SK-N-SH (cell line): Measurements from ENCODE around the gene UBC. TPM values are rescaled to one million over a fixed set of nuclear protein-coding genes. Genes with fewer than 3 reads are reported as not detected.
A peak's percentile ranks its signal among the peaks of the same experiment; 100 is the strongest.

ENCODE experiments used
- CTCF ChIA-PET: fragments of 300-600, 350-600 bp; formaldehyde crosslinking; extraction: SDS; loops from one replicate; lab custom pipeline; 2021; lab: Yijun Ruan, JAX
- POLR2A ChIA-PET: fragments of 350-600 bp; sonication (Branson Sonifier 250); formaldehyde crosslinking; extraction: SDS; loops from one replicate; lab custom pipeline; 2020; ENCODE audit warnings: antibody characterized with exemption, inconsistent platforms; lab: Yijun Ruan, JAX
- DNase-seq: peaks from one replicate; pipeline ENCODE4 v3.0.0; 2012
- H2AFZ ChIP-seq: fragments of 200-600 bp; sonication (generic); 2 replicates; pipeline ENCODE4 v1.8.1; 2016; ENCODE audit warnings: antibody characterized with exemption, mild to moderate bottlenecking, low read depth
- H3F3A ChIP-seq: fragments of 200-600 bp; sonication (generic); replicated peaks from 2 replicates; pipeline ENCODE3; 2016; ENCODE audit warnings: antibody characterized with exemption, mild to moderate bottlenecking; ENCODE audit not compliant: insufficient read depth
- H3K27ac ChIP-seq, 2 experiments: fragments of 200-500 bp in 1 of 2; fragments of 200-600 bp in 1 of 2; sonication (Bioruptor generic) in 1 of 2; sonication (generic), shearing (Covaris generic) in 1 of 2; 2 replicates each; pipeline versions ENCODE4 v1.5.1 to v1.6.1; 2014 to 2016; ENCODE audit warnings: low read depth in 2 of 2, inconsistent platforms in 1 of 2, low read length in 1 of 2, mild to moderate bottlenecking in 1 of 2, mixed read lengths in 1 of 2
- H3K27me3 ChIP-seq: fragments of 200-600 bp; sonication (generic), shearing (Covaris generic); 2 replicates; pipeline ENCODE4 v1.6.1; 2016; ENCODE audit warnings: mixed run types; ENCODE audit not compliant: insufficient read depth
- H3K36me3 ChIP-seq, 2 experiments: fragments of 200-500 bp in 1 of 2; fragments of 200-600 bp in 1 of 2; sonication (Bioruptor generic) in 1 of 2; sonication (generic) in 1 of 2; replicated peaks in 1 of 2; 2 replicates each; pipeline versions ENCODE3 to v1.5.1; 2014 to 2016; ENCODE audit warnings: low read length in 1 of 2, mild to moderate bottlenecking in 1 of 2; ENCODE audit not compliant: insufficient read depth in 2 of 2, control insufficient read depth in 1 of 2
- H3K4me1 ChIP-seq, 2 experiments: fragments of 200-500 bp in 1 of 2; fragments of 200-600 bp in 1 of 2; sonication (Bioruptor generic) in 1 of 2; sonication (generic), shearing (Covaris generic) in 1 of 2; 2 replicates each; pipeline versions ENCODE4 v1.5.1 to v1.6.1; 2014 to 2016; ENCODE audit warnings: low read depth in 1 of 2, low read length in 1 of 2, mixed run types in 1 of 2; ENCODE audit not compliant: insufficient read depth in 2 of 2, control insufficient read depth in 1 of 2
- H3K4me2 ChIP-seq: fragments of 200-600 bp; sonication (generic), shearing (Covaris generic); 2 replicates; pipeline ENCODE4 v1.6.1; 2017; ENCODE audit warnings: mixed run types
- H3K4me3 ChIP-seq, 2 experiments: fragments of 200-500 bp in 1 of 2; fragments of 200-600 bp in 1 of 2; sonication (Bioruptor generic) in 1 of 2; sonication (generic), shearing (Covaris generic) in 1 of 2; 2 replicates each; pipeline versions ENCODE4 v1.5.1 to v1.8.1; 2014 to 2016; ENCODE audit warnings: low read depth in 2 of 2, inconsistent platforms in 1 of 2, low read length in 1 of 2, mild to moderate bottlenecking in 1 of 2, mixed read lengths in 1 of 2, moderate library complexity in 1 of 2
- H3K79me2 ChIP-seq: fragments of 200-600 bp; sonication (generic); 2 replicates; pipeline ENCODE4 v1.8.1; 2017; ENCODE audit warnings: mild to moderate bottlenecking; ENCODE audit not compliant: insufficient read depth
- H3K9ac ChIP-seq: fragments of 200-600 bp; sonication (generic); 2 replicates; pipeline ENCODE4 v1.6.1; 2017; ENCODE audit warnings: mixed run types
- H3K9me2 ChIP-seq: fragments of 200-600 bp; sonication (generic); 2 replicates; pipeline ENCODE4 v1.6.1; 2017; ENCODE audit warnings: mixed run types
- H3K9me3 ChIP-seq: fragments of 200-600 bp; sonication (generic); 2 replicates; pipeline ENCODE4 v1.6.1; 2017; ENCODE audit warnings: mixed run types, mild to moderate bottlenecking, moderate library complexity
- H4K20me1 ChIP-seq: fragments of 200-600 bp; sonication (generic); 2 replicates; pipeline ENCODE4 v1.6.1; 2017; ENCODE audit warnings: mild to moderate bottlenecking, mixed run types; ENCODE audit not compliant: insufficient read depth
- CHD2 ChIP-seq: fragments of 150-350 bp; IDR thresholded peaks from 2 replicates; pipeline ENCODE4 v1.6.1; 2018; ENCODE audit warnings: low read length; ENCODE audit not compliant: partially characterized antibody
- EZH2phosphoT487 ChIP-seq: fragments of 200-600 bp; sonication (generic); IDR thresholded peaks from 2 replicates; pipeline ENCODE4 v1.6.1; 2017; ENCODE audit warnings: low read depth, mixed run types, mild to moderate bottlenecking, antibody characterized with exemption, moderate library complexity, borderline replicate concordance
- FOSL2 ChIP-seq: IDR thresholded peaks from 2 replicates; pipeline ENCODE4 v1.4.0; 2012; ENCODE audit warnings: low read depth, mild to moderate bottlenecking, moderate library complexity, borderline replicate concordance
- FOXM1 ChIP-seq: IDR thresholded peaks from 2 replicates; pipeline ENCODE4 v1.4.0; 2012; ENCODE audit warnings: low read depth, mild to moderate bottlenecking
- GABPA ChIP-seq: IDR thresholded peaks from 2 replicates; pipeline ENCODE4 v1.4.0; 2012; ENCODE audit warnings: low read depth, mild to moderate bottlenecking
- MXI1 ChIP-seq: IDR thresholded peaks from 2 replicates; pipeline ENCODE4 v1.6.1; 2012; ENCODE audit warnings: mild to moderate bottlenecking, low read depth, low read length, improper control_type of control experiment
- PBX3 ChIP-seq: IDR thresholded peaks from 2 replicates; pipeline ENCODE4; 2012
- RCOR1 ChIP-seq: fragments of 150-350 bp; IDR thresholded peaks from 2 replicates; pipeline ENCODE4 v1.6.1; 2017; ENCODE audit warnings: antibody characterized with exemption, low read length
- REST ChIP-seq: IDR thresholded peaks from 2 replicates; pipeline ENCODE4 v1.6.1; 2012; ENCODE audit warnings: mild to moderate bottlenecking, low read depth, low read length, moderate library complexity
- RFX5 ChIP-seq: IDR thresholded peaks from 2 replicates; pipeline ENCODE4 v1.6.1; 2012; ENCODE audit warnings: mild to moderate bottlenecking, improper control_type of control experiment, low read length
- RXRA ChIP-seq: IDR thresholded peaks from 2 replicates; pipeline ENCODE4 v1.4.0; 2012; ENCODE audit warnings: low read depth, mild to moderate bottlenecking, borderline replicate concordance
- SIN3A ChIP-seq: IDR thresholded peaks from 2 replicates; pipeline ENCODE4 v1.6.1; 2012; ENCODE audit warnings: low read depth, mild to moderate bottlenecking, low read length, moderate library complexity, borderline replicate concordance
- TAF1 ChIP-seq: IDR thresholded peaks from 2 replicates; pipeline ENCODE4 v1.6.1; 2012; ENCODE audit warnings: low read depth, mild to moderate bottlenecking, low read length, moderate library complexity, borderline replicate concordance
- TCF12 ChIP-seq: IDR thresholded peaks from 2 replicates; pipeline ENCODE4 v1.4.0; 2012
- WGBS: methylation state at CpG from one replicate; pipeline ENCODE4 v1.1.6; 2017; ENCODE audit warnings: low lambda C conversion rate; 5-methylcytosine and 5-hydroxymethylcytosine counted together
- polyA plus RNA-seq, 3 experiments: library from polyadenylated mRNA; depleted of rRNA; stranded (reverse); fragments of >200 nt; gene quantifications; 2 replicates each; pipeline ENCODE4 v1.2.3, GENCODE V29; 2012
- TF ChIP-seq, protein P1 (sequence below): IDR thresholded peaks from 2 replicates; pipeline ENCODE4 v1.4.0; 2012; ENCODE audit warnings: low read depth
- TF ChIP-seq, protein P2 (sequence below): IDR thresholded peaks from 2 replicates; pipeline ENCODE4 v1.4.0; 2012; ENCODE audit warnings: low read depth, borderline replicate concordance
- TF ChIP-seq, protein P3 (sequence below): fragments of 150-350 bp; IDR thresholded peaks from 2 replicates; pipeline ENCODE4 v1.6.1; 2016; ENCODE audit warnings: mild to moderate bottlenecking, low read depth, low read length

UBC gene
- polyA plus RNA-seq, 1 of the 3 experiments (the other 2 are of a cell fraction): 1,327 TPM

DNA sequence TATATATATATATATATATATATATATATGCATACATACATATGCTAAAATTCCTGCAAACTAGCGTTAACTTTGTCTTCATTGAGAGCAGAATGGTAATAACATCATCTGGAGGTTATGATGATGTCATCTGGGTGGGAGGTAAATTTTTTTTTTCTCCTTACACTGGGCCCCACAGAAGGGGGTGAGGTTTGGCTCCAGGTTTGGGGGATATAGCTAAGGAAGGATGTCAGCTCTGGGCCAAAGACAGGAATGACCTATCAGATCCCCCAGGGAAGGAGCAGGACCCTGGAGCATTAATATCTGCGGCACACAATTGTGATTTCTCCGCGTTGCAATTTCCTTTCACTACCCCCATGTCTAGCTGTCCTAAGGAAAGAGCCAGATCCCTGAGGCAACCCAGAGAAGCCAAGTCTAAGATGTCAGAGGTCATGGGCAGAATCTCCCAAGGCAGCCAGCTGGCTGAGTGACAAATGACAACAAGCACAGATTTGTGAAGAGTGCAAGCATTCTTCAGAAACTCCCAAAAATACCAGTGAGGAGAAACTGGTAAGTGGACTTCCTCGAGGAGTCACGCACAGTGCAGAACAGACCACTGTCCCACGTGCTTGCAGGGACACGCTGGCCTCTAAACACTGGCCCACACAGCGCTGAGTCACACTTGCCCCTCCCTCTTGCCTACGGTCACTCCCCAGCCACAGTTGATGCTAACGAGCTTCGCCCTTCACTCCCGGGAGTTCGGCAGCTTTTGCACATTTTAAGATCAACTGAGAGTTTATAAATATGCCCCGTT is 9.9 kb downstream of the UBC start:
- ChIA-PET POLR2A (interaction anchor here (1.6 kb wide), 1 partner anchor 10 kb away, joined by 6 read pairs; the partner anchor contains the start of gene UBC), CTCF (interaction anchor here (0.6 to 3.8 kb wide), 7 partner anchors 9 to 118 kb away, joined by 3 to 84 read pairs (median 4); no protein-coding TSS in a partner anchor)
- no peaks in the 10 kb centered on the region for H3K79me2 ChIP-seq
- H3K36me3 ChIP-seq: no peaks in the 10 kb centered on the region
- H3K4me3 ChIP-seq: no peak overlapping the region
- H3K4me2 ChIP-seq: peak overlapping the region; percentile 58
- no peaks in the 10 kb centered on the region for H3K9me3 ChIP-seq
- peaks cover 5 to 8% of the 10 kb centered on the region in 2 experiments; a peak in 2 of 4 replicates for H3K4me1 ChIP-seq
- 34% methylated on average over 13 of the region's 15 CpGs for WGBS
- H3K9me2 ChIP-seq: no peaks in the 10 kb centered on the region
- H3K27me3 ChIP-seq: no peaks in the 10 kb centered on the region
- peaks cover 14% of the 10 kb centered on the region for H4K20me1 ChIP-seq
- peak overlapping the region in 1 of 2 experiments; percentile 52; a peak in 2 of 4 replicates for H3K27ac ChIP-seq
- H2AFZ ChIP-seq: peak overlapping the region; percentile 54
- peak; percentile 48 for DNase-seq
- no peak overlapping the region for H3K9ac ChIP-seq
- peaks cover 23% of the 10 kb centered on the region for H3F3A ChIP-seq
- TF ChIP-seq FOSL2 (peak; percentile 77), MXI1 (peak; percentile 64; the same call in 1 of the 2 replicates), TCF12 (no peak), PBX3 (no peak), FOXM1 (no peak), SIN3A (0 out of 2 replicates have a peak, but pooled peaks have one; percentile 40)
- TF ChIP-seq, protein P1, sequence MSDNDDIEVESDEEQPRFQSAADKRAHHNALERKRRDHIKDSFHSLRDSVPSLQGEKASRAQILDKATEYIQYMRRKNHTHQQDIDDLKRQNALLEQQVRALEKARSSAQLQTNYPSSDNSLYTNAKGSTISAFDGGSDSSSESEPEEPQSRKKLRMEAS: peak; percentile 99
- TF ChIP-seq, protein P2, sequence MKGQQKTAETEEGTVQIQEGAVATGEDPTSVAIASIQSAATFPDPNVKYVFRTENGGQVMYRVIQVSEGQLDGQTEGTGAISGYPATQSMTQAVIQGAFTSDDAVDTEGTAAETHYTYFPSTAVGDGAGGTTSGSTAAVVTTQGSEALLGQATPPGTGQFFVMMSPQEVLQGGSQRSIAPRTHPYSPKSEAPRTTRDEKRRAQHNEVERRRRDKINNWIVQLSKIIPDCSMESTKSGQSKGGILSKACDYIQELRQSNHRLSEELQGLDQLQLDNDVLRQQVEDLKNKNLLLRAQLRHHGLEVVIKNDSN: peak; percentile 53; the same call in 1 of the 2 replicates

DNA sequence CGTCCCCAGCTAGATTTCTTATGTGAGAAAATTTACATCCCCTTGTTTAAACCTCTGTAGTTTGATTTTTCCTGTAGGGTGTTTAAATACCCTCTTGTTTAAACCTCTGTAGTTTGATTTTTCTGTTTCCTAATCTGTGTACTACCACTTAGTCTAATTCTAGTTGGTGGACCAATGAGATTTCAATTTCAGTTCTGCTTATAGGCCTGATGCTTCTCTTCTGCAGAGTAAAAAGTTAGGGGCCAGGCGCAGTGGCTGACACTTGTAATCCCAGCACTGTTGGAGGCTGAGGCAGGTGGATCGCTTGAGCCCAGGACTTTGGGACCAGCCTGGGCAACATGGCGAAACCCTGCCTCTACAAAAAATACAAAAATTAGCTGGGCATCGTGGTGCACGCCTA is 11.5 kb downstream of the UBC start:
- WGBS: 93% methylated on average over 6 of the region's 6 CpGs
- Histone ChIP-seq H3K4me2 (no peak overlapping the region), H3F3A (peaks cover 9% of the 10 kb centered on the region), H3K27me3 (no peaks in the 10 kb centered on the region), H3K36me3 (no peaks in the 10 kb centered on the region), H3K79me2 (no peaks in the 10 kb centered on the region), H2AFZ (no peak overlapping the region), H4K20me1 (0 out of 2 replicates have a peak, but pooled peaks cover under 1% of the 10 kb centered on the region), H3K9ac (no peak overlapping the region), H3K9me3 (no peaks in the 10 kb centered on the region), H3K27ac (no peak overlapping the region), H3K4me3 (no peak overlapping the region), H3K4me1 (peaks cover 5 to 14% of the 10 kb centered on the region in 2 experiments; a peak in 2 of 4 replicates), H3K9me2 (no peaks in the 10 kb centered on the region)
- no peak for DNase-seq
- POLR2A ChIA-PET: interaction anchor here (0.8 kb wide), 1 partner anchor 8 kb away, joined by 3 read pairs; no protein-coding TSS in a partner anchor
- CTCF ChIA-PET: no interaction called here
- TF ChIP-seq RXRA (no peak), RFX5 (no peak), GABPA (no peak), CHD2 (no peak), TAF1 (no peak), PBX3 (no peak), RCOR1 (no peak), EZH2phosphoT487 (no peak), FOSL2 (no peak), REST (no peak)
- TF ChIP-seq, protein P3, sequence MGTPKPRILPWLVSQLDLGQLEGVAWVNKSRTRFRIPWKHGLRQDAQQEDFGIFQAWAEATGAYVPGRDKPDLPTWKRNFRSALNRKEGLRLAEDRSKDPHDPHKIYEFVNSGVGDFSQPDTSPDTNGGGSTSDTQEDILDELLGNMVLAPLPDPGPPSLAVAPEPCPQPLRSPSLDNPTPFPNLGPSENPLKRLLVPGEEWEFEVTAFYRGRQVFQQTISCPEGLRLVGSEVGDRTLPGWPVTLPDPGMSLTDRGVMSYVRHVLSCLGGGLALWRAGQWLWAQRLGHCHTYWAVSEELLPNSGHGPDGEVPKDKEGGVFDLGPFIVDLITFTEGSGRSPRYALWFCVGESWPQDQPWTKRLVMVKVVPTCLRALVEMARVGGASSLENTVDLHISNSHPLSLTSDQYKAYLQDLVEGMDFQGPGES: no peak
